Amniotic stem cell (primary cell): Measurements from ENCODE around the gene GTPBP3.
A peak's percentile ranks its signal among the peaks of the same experiment; 100 is the strongest.

Experiments
- DNase-seq: peaks from one replicate; lab custom pipeline; 2025; lab: John Stamatoyannopoulos, UW

The GTPBP3 gene

GRCh38 chr19:17385878-17386611 is 48.7 kb downstream of the GTPBP3 start:
- DNase-seq = no peak

- DNase-seq = no peak
These were observed 51.9 kb downstream of the GTPBP3 start for GRCh38 chr19:17389288-17389687.

- no peak for DNase-seq
These were observed 52.8 kb downstream of the GTPBP3 start for GRCh38 chr19:17389957-17390664.

- peak; percentile 85 for DNase-seq
These were observed 53.5 kb downstream of the GTPBP3 start for GRCh38 chr19:17390665-17391370.

- no peak for DNase-seq
These were observed 54.2 kb downstream of the GTPBP3 start for GRCh38 chr19:17391371-17392151.
